Keratinocyte (primary cell): ENCODE measurements around the gene NOD1. TPM values are rescaled to one million over a fixed set of nuclear protein-coding genes. Genes with fewer than 3 reads are reported as not detected.
"Not testable (repeated sequence)": the region's sequence is repeated elsewhere in the genome, so short reads cannot be mapped to it uniquely, and the experiment has no call there.

Experiments
- DNase-seq: peaks from one replicate; pipeline ENCODE4 v3.0.0-alpha.2; 2011; ENCODE audit warnings: low read depth, missing footprints, low spot score
- FAIRE-seq: peaks from 2 replicates; lab custom pipeline; 2011; peaks lifted over from hg19 to GRCh38; lab: Jason Lieb, UNC
- H2AFZ ChIP-seq: 2 replicates; pipeline ENCODE4 v1.6.0; 2012; ENCODE audit warnings: low read length, control low read depth, inconsistent platforms; ENCODE audit not compliant: control insufficient read depth
- H3K27ac ChIP-seq: 2 replicates; pipeline ENCODE4 v1.5.1; 2011; ENCODE audit warnings: low read length; ENCODE audit not compliant: control insufficient read depth, insufficient read depth
- H3K27me3 ChIP-seq: 3 replicates; pipeline ENCODE4 v1.6.0; 2011; ENCODE audit warnings: low read length; ENCODE audit not compliant: control insufficient read depth, insufficient read depth; ENCODE audit errors: extremely low read depth
- H3K36me3 ChIP-seq, 2 experiments: 2 replicates in 1 of 2; 3 replicates in 1 of 2; pipeline ENCODE4 v1.5.1; 2011; ENCODE audit warnings: low read length in 2 of 2, mild to moderate bottlenecking in 1 of 2; ENCODE audit not compliant: control insufficient read depth in 2 of 2, insufficient read depth in 2 of 2; ENCODE audit errors: extremely low read depth in 1 of 2
- H3K4me1 ChIP-seq: 3 replicates; pipeline ENCODE4 v1.5.1; 2011; ENCODE audit warnings: low read length; ENCODE audit not compliant: control insufficient read depth, insufficient read depth; ENCODE audit errors: extremely low read depth
- H3K4me2 ChIP-seq: 3 replicates; pipeline ENCODE4 v1.6.0; 2011; ENCODE audit warnings: low read depth, low read length; ENCODE audit not compliant: control insufficient read depth, insufficient read depth; ENCODE audit errors: extremely low read depth
- H3K4me3 ChIP-seq, 3 experiments: fragments of 200-600 bp in 1 of 3; sonication (generic) in 1 of 3; 2 replicates in 2 of 3; 3 replicates in 1 of 3; pipeline ENCODE4 v1.5.1; 2011 to 2016; ENCODE audit warnings: low read length in 3 of 3, mild to moderate bottlenecking in 3 of 3, control low read depth in 2 of 3, inconsistent platforms in 1 of 3, low read depth in 1 of 3, mixed read lengths in 1 of 3, mixed run types in 1 of 3, moderate library complexity in 1 of 3; ENCODE audit not compliant: control insufficient read depth in 2 of 3, insufficient read depth in 2 of 3; ENCODE audit errors: extremely low read depth in 1 of 3
- H3K79me2 ChIP-seq: 2 replicates; pipeline ENCODE4 v1.6.0; 2012; ENCODE audit warnings: low read length; ENCODE audit not compliant: control insufficient read depth, insufficient read depth
- H3K9ac ChIP-seq: 3 replicates; pipeline ENCODE4 v1.6.0; 2011; ENCODE audit warnings: low read length; ENCODE audit not compliant: control insufficient read depth, insufficient read depth; ENCODE audit errors: extremely low read depth
- H3K9me1 ChIP-seq: 3 replicates; pipeline ENCODE4 v1.6.0; 2011; ENCODE audit warnings: low read length; ENCODE audit not compliant: control insufficient read depth, insufficient read depth; ENCODE audit errors: extremely low read depth
- H3K9me3 ChIP-seq: 2 replicates; pipeline ENCODE4 v1.5.1; 2012; ENCODE audit warnings: low read depth, low read length; ENCODE audit not compliant: control insufficient read depth
- H4K20me1 ChIP-seq: 3 replicates; pipeline ENCODE4 v1.6.0; 2011; ENCODE audit warnings: low read length; ENCODE audit not compliant: control insufficient read depth, insufficient read depth; ENCODE audit errors: extremely low read depth
- EZH2 ChIP-seq: IDR thresholded peaks from one replicate; pipeline ENCODE4 v1.6.1; 2012; ENCODE audit warnings: inconsistent platforms, mild to moderate bottlenecking, low read length, moderate library complexity
- dilution Hi-C: fragments of 300-500 bp; cut with MboI; formaldehyde crosslinking; loops from one replicate; pipeline ENCODE4 v1.7.0; 2020; ENCODE audit warnings: low sequenced_read_pairs; ENCODE audit not compliant: extremely low pct_ligation_motif_present
- polyA plus RNA-seq, 5 experiments: library from polyadenylated mRNA; depleted of rRNA in 3 of 5; stranded (reverse) in 3 of 5; stranded (forward) in 1 of 5; unstranded in 1 of 5; fragments of >200 nt; gene quantifications; 1 replicate in 1 of 5; 2 replicates in 3 of 5; 3 replicates in 1 of 5; pipeline versions ENCODE4 v1.2.1 to v1.2.3, GENCODE V29; 2011 to 2012; ENCODE audit warnings: missing spikeins in 2 of 5, low read depth in 1 of 5, low replicate concordance in 1 of 5
- TF ChIP-seq, protein P1 (sequence below), 3 experiments: IDR thresholded peaks in 1 of 3; conservative IDR thresholded peaks in 1 of 3; optimal IDR thresholded peaks in 1 of 3; 2 replicates in 2 of 3; 3 replicates in 1 of 3; pipeline versions ENCODE3 to v1.5.1; 2011; ENCODE audit warnings: low read length in 3 of 3, mild to moderate bottlenecking in 3 of 3, moderate library complexity in 2 of 3, control low read depth in 1 of 3, inconsistent platforms in 1 of 3; ENCODE audit not compliant: insufficient read depth in 2 of 3; ENCODE audit errors: extremely low read depth in 1 of 3

The NOD1 gene
- polyA plus RNA-seq, 1 donor (not counting 4 experiments of a cell fraction or from before 2014, with no cell fraction given), result 4.3 TPM

DNA sequence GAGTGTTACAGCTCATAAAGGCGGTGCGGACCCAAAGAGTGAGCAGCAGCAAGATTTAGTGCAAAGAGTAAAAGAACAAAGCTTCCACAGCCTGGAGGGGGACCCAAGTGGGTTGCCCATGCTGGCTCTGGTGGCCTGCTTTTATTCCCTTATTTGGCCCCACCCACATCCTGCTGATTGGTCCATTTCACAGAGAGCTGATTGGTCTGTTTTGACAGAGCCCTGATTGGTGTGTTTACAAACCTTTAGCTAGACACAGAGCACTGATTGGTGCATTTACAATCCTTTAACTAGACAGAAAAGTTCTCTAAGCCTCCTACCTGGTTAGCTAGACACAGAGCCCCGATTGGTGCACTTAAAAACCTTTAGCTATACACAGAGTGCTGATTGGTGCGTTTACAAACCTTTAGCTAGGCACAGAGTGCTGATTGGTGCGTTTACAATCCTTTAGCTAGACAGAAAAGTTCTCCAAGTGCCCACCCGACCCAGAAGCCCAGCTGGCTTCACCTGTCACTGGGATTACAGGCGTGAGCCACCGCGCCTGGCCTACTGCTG lies 28.8 kb upstream of the NOD1 start:
- dilution Hi-C loops, FAIRE-seq, H2AFZ ChIP-seq, H3K4me3 ChIP-seq, H3K27ac ChIP-seq, H3K36me3 ChIP-seq, H3K9me1 ChIP-seq, H3K27me3 ChIP-seq, H3K9me3 ChIP-seq, H4K20me1 ChIP-seq, H3K4me2 ChIP-seq, H3K9ac ChIP-seq, DNase-seq: not testable (repeated sequence)
- H3K4me1 ChIP-seq, result peaks cover 38% of the 10 kb centered on the region
- H3K79me2 ChIP-seq, result peaks cover 20% of the 10 kb centered on the region

DNA sequence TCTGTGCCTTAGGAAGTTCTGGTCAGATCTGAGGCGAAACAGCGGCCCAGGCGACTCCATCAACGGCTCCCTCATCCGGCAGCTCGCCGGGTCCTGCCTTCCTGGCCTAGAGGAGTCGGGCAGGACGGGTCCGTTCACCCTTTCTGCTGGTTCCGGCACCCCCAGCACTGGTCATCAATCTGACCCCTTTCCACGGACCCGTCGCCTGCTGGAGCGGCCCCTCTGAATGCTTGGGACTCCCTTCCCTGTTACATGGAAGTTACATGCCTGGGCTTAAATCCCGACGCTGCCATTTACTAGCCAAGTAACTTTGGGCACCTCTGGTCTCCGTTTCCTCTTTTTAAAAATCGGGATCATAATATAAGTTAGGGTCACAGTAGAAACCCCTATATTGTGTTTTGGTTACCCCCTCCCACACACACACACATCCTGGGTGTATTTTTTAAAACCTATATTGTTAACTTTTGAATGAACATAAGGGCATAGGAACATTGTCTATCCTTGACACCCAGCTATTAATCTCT lies 26.7 kb upstream of the NOD1 start:
- no peak for TF ChIP-seq EZH2
- TF ChIP-seq, protein P1, sequence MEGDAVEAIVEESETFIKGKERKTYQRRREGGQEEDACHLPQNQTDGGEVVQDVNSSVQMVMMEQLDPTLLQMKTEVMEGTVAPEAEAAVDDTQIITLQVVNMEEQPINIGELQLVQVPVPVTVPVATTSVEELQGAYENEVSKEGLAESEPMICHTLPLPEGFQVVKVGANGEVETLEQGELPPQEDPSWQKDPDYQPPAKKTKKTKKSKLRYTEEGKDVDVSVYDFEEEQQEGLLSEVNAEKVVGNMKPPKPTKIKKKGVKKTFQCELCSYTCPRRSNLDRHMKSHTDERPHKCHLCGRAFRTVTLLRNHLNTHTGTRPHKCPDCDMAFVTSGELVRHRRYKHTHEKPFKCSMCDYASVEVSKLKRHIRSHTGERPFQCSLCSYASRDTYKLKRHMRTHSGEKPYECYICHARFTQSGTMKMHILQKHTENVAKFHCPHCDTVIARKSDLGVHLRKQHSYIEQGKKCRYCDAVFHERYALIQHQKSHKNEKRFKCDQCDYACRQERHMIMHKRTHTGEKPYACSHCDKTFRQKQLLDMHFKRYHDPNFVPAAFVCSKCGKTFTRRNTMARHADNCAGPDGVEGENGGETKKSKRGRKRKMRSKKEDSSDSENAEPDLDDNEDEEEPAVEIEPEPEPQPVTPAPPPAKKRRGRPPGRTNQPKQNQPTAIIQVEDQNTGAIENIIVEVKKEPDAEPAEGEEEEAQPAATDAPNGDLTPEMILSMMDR (optimal IDR thresholded peaks at IDR 0.05 in 1 of 3, IDR thresholded peaks at IDR 0.05 in 1 of 3, conservative IDR thresholded peaks at IDR 0.05 in 1 of 3; ENCODE audit: extremely low read depth in 1 of 3, insufficient read depth in 2 of 3, low read length in 3 of 3), result peak in 1 of 3 experiments; percentile 15
- Histone ChIP-seq H3K36me3 (peaks cover 0 to 4% of the 10 kb centered on the region in 2 experiments), H2AFZ (peak overlapping the region; percentile 78), H3K79me2 (peaks cover 41% of the 10 kb centered on the region), H3K9ac (peak overlapping the region; percentile 92), H3K4me2 (peak overlapping the region; percentile 100), H3K9me3 (no peaks in the 10 kb centered on the region), H3K4me1 (peaks cover 45% of the 10 kb centered on the region), H3K27me3 (no peaks in the 10 kb centered on the region), H3K9me1 (no peaks in the 10 kb centered on the region), H3K27ac (peak overlapping the region; percentile 84), H4K20me1 (no peaks in the 10 kb centered on the region), H3K4me3 (peak overlapping the region; percentile 74 to 93 (median 93))
- DNase-seq, result no peak
- FAIRE-seq, result no peak
- dilution Hi-C loops, result no loop called here
